A549 (cell line): Measurements from ENCODE around the gene NMNAT2. TPM values are rescaled to one million over a fixed set of nuclear protein-coding genes. Genes with fewer than 3 reads are reported as not detected.

Experiments used
- ATAC-seq, 2 experiments: fragments of 200-7000 bp in 1 of 2; fragments of >200 bp in 1 of 2; cut with Nextera tagmentation in 1 of 2; cut with Tn5 transposase in 1 of 2; 3 replicates each; pipeline versions ENCODE4 v1.8.0 to v1.9.1; 2018 to 2020; ENCODE audit warnings: mild to moderate bottlenecking in 1 of 2, moderate library complexity in 1 of 2
- CTCF ChIA-PET: fragments of 300-600 bp; sonication (Branson Sonifier 250); formaldehyde crosslinking; extraction: SDS; loops from one replicate; lab custom pipeline; 2021; ENCODE audit warnings: antibody characterized with exemption, inconsistent platforms; lab: Yijun Ruan, JAX
- POLR2A ChIA-PET: fragments of 350-600 bp; formaldehyde crosslinking; extraction: SDS; loops from one replicate; lab custom pipeline; 2021; ENCODE audit warnings: antibody characterized with exemption, inconsistent platforms; lab: Yijun Ruan, JAX
- DNase-seq, 2 experiments: peaks; one replicate each; pipeline versions ENCODE4 v3.0.0 to v3.0.0-alpha.2; 2011 to 2016; ENCODE audit warnings: low read depth in 1 of 2, low spot score in 1 of 2
- FAIRE-seq: peaks from 2 replicates; lab custom pipeline; 2011; peaks lifted over from hg19 to GRCh38; lab: Jason Lieb, UNC
- H3K27ac ChIP-seq, 2 experiments: fragments of >200 bp; sonication (Bioruptor Twin); formaldehyde crosslinking; 3 replicates each; pipeline ENCODE4 v1.5.1; 2016 to 2017
- H3K4me1 ChIP-seq: fragments of >200 bp; sonication (Bioruptor Twin); formaldehyde crosslinking; 3 replicates; pipeline ENCODE4 v1.6.1; 2016
- H3K4me2 ChIP-seq: fragments of >200 bp; sonication (Bioruptor Twin); formaldehyde crosslinking; 3 replicates; pipeline ENCODE4 v1.6.1; 2016
- H3K4me3 ChIP-seq: fragments of >200 bp; sonication (Bioruptor Twin); formaldehyde crosslinking; 3 replicates; pipeline ENCODE4 v1.5.1; 2016
- H3K9me3 ChIP-seq: fragments of >200 bp; sonication (Bioruptor Twin); formaldehyde crosslinking; 3 replicates; pipeline ENCODE4 v1.6.1; 2016
- ATOH8 ChIP-seq: fragments of 250-450 bp; sonication (Bioruptor Pico); IDR thresholded peaks from 2 replicates; pipeline ENCODE4 v1.5.0; 2020; ENCODE audit warnings: low read depth, mild to moderate bottlenecking, moderate library complexity
- CEBPB ChIP-seq, 2 experiments: fragments of >200 bp in 1 of 2; sonication (Bioruptor Twin) in 1 of 2; formaldehyde crosslinking in 1 of 2; IDR thresholded peaks; 2 replicates each; pipeline ENCODE4 v1.6.1; 2012 to 2016
- CTCF ChIP-seq: fragments of >200 bp; sonication (Bioruptor Twin); formaldehyde crosslinking; IDR thresholded peaks from 3 replicates; pipeline ENCODE4 v1.5.1; 2016
- E2F6 ChIP-seq: IDR thresholded peaks from 2 replicates; pipeline ENCODE4 v1.6.1; 2012; ENCODE audit warnings: low read depth, borderline replicate concordance
- EHMT2 ChIP-seq: fragments of 200-600 bp; sonication (generic); IDR thresholded peaks from 2 replicates; pipeline ENCODE4 v1.6.1; 2016; ENCODE audit warnings: antibody characterized with exemption, low read depth, mild to moderate bottlenecking, moderate library complexity
- FOSB ChIP-seq: fragments of 250-450 bp; sonication (Bioruptor Pico); IDR thresholded peaks from 2 replicates; pipeline ENCODE4 v1.5.0; 2020; ENCODE audit warnings: mild to moderate bottlenecking, moderate library complexity
- FOSL2 ChIP-seq, 2 experiments: fragments of 450-650 bp in 1 of 2; fragments of >200 bp in 1 of 2; sonication (Bioruptor Twin) in 1 of 2; formaldehyde crosslinking; IDR thresholded peaks; 2 replicates each; pipeline versions ENCODE4 v1.5.0 to v1.6.1; 2016 to 2020; ENCODE audit warnings: mild to moderate bottlenecking in 1 of 2, moderate library complexity in 1 of 2
- HDAC2 ChIP-seq: fragments of 200-600 bp; sonication (generic); IDR thresholded peaks from 2 replicates; pipeline ENCODE4 v1.6.1; 2016
- HES2 ChIP-seq: fragments of >200 bp; sonication (Bioruptor Twin); formaldehyde crosslinking; IDR thresholded peaks from 2 replicates; pipeline ENCODE4 v1.6.1; 2016
- HMGXB4 ChIP-seq: fragments of 250-450 bp; sonication (Bioruptor Pico); IDR thresholded peaks from 2 replicates; pipeline ENCODE4 v1.5.0; 2021; ENCODE audit warnings: mild to moderate bottlenecking, moderate library complexity, borderline replicate concordance
- HOXB13 ChIP-seq: fragments of 250-450 bp; sonication (Bioruptor Pico); IDR thresholded peaks from 2 replicates; pipeline ENCODE4 v1.5.0; 2020; ENCODE audit warnings: low read depth, mild to moderate bottlenecking, moderate library complexity
- HOXB5 ChIP-seq: fragments of 250-450 bp; sonication (Bioruptor Pico); IDR thresholded peaks from 2 replicates; pipeline ENCODE4 v1.5.0; 2020; ENCODE audit warnings: mild to moderate bottlenecking, moderate library complexity
- JUN ChIP-seq, 2 experiments: fragments of >200 bp; sonication (Bioruptor Twin); formaldehyde crosslinking; IDR thresholded peaks; 2 replicates in 1 of 2; 3 replicates in 1 of 2; pipeline ENCODE4 v1.6.1; 2016 to 2017
- KDM5A ChIP-seq: fragments of 200-600 bp; sonication (generic); IDR thresholded peaks from 2 replicates; pipeline ENCODE4 v1.6.1; 2016; ENCODE audit warnings: antibody characterized with exemption, mild to moderate bottlenecking
- NR3C1 ChIP-seq: fragments of >200 bp; sonication (Bioruptor Twin); formaldehyde crosslinking; IDR thresholded peaks from 3 replicates; pipeline ENCODE4 v1.6.1; 2017
- PBX3 ChIP-seq: IDR thresholded peaks from 2 replicates; pipeline ENCODE4 v1.6.1; 2012
- RAD21 ChIP-seq, 2 experiments: fragments of >200 bp in 1 of 2; sonication (Bioruptor Twin) in 1 of 2; formaldehyde crosslinking in 1 of 2; IDR thresholded peaks in 1 of 2; conservative IDR thresholded peaks in 1 of 2; 2 replicates in 1 of 2; 3 replicates in 1 of 2; pipeline ENCODE4 v1.6.1; 2012 to 2018; ENCODE audit warnings: inconsistent platforms in 1 of 2
- RARB ChIP-seq: fragments of 250-450 bp; sonication (Bioruptor Pico); IDR thresholded peaks from 2 replicates; pipeline ENCODE4 v1.8.0; 2021; ENCODE audit warnings: mild to moderate bottlenecking, moderate library complexity
- RFX5 ChIP-seq: fragments of 450-650 bp; IDR thresholded peaks from 2 replicates; pipeline ENCODE4 v1.7.1; 2014; ENCODE audit warnings: antibody characterized with exemption, mild to moderate bottlenecking, moderate library complexity
- RNF2 ChIP-seq: fragments of 200-600 bp; sonication (generic); IDR thresholded peaks from 2 replicates; pipeline ENCODE4 v1.6.1; 2016; ENCODE audit warnings: low read depth, mild to moderate bottlenecking, antibody characterized with exemption, moderate library complexity, borderline replicate concordance
- SMC3 ChIP-seq: fragments of >200 bp; sonication (Bioruptor Twin); formaldehyde crosslinking; IDR thresholded peaks from 3 replicates; pipeline ENCODE4 v1.6.1; 2018; ENCODE audit warnings: inconsistent platforms
- SREBF2 ChIP-seq: fragments of 450-650 bp; IDR thresholded peaks from 2 replicates; pipeline ENCODE4 v1.6.1; 2014; ENCODE audit warnings: mild to moderate bottlenecking, moderate library complexity
- TP53 ChIP-seq: fragments of 250-450 bp; sonication (Bioruptor Pico); IDR thresholded peaks from 2 replicates; pipeline ENCODE4 v1.5.0; 2021; ENCODE audit warnings: mild to moderate bottlenecking, moderate library complexity
- ZNF302 ChIP-seq: fragments of 250-450 bp; sonication (Bioruptor Pico); IDR thresholded peaks from 2 replicates; pipeline ENCODE4 v1.9.0; 2021; ENCODE audit warnings: inconsistent platforms, mild to moderate bottlenecking, moderate library complexity
- WGBS: methylation state at CpG from one replicate; pipeline ENCODE4 v1.1.6; 2017; ENCODE audit errors: missing lambda C conversion rate; 5-methylcytosine and 5-hydroxymethylcytosine counted together
- polyA plus RNA-seq, 4 experiments: library from polyadenylated mRNA; depleted of rRNA in 3 of 4; stranded (reverse); fragments of >200 nt; fragmentation: RNase III in 1 of 4; extraction: RNeasy Plus Mini Kit Qiagen cat#74134 plus additional on column Dnase treatment in 1 of 4; gene quantifications; 2 replicates in 3 of 4; 3 replicates in 1 of 4; pipeline ENCODE4 v1.2.3, GENCODE V29; 2011 to 2017

NMNAT2 gene
- polyA plus RNA-seq, 2 of the 4 experiments (the other 2 are of a cell fraction) = 0.16 to 0.63 TPM

- no peaks in the 10 kb centered on the region for H3K9me3 ChIP-seq
- ATAC-seq = no peak
- no peak for DNase-seq
- no peak for FAIRE-seq
- peaks cover 2% of the 10 kb centered on the region; the same call in 1 of the 3 replicates for H3K4me1 ChIP-seq
- no peak overlapping the region for H3K4me3 ChIP-seq
- ChIA-PET CTCF (no interaction called here), POLR2A (no interaction called here)
- TF ChIP-seq FOSB (CRISPR knock-in tag) = no peak
- WGBS = 32% methylated on average over 2 of the region's 2 CpGs
- no peak overlapping the region for H3K27ac ChIP-seq
- H3K4me2 ChIP-seq = no peak overlapping the region
Observed at GRCh38 chr1:183450093-183450492, 31.9 kb upstream of the NMNAT2 start.

GRCh38 chr1:183449223-183449770 is 31.1 kb upstream of the NMNAT2 start:
- H3K27ac ChIP-seq = no peak overlapping the region
- ATAC-seq = no peak
- H3K4me1 ChIP-seq = peaks cover 5% of the 10 kb centered on the region; the same call in 2 of the 3 replicates
- DNase-seq = no peak
- CTCF ChIA-PET = no interaction called here
- H3K9me3 ChIP-seq = no peaks in the 10 kb centered on the region
- no peak for FAIRE-seq
- H3K4me3 ChIP-seq = no peak overlapping the region
- WGBS = 77% methylated on average over 13 of the region's 13 CpGs
- TF ChIP-seq TP53 (CRISPR knock-in tag) = no peak
- no peak for TF ChIP-seq HMGXB4 (CRISPR knock-in tag)
- no peak for TF ChIP-seq EHMT2
- TF ChIP-seq FOSL2 (IDR thresholded peaks at IDR 0.05) = no peak
- TF ChIP-seq FOSL2 (CRISPR knock-in tag; IDR thresholded peaks at IDR 0.05) = no peak
- TF ChIP-seq E2F6 = no peak
- TF ChIP-seq CEBPB (IDR thresholded peaks at IDR 0.05) = no peak
- TF ChIP-seq FOSB (CRISPR knock-in tag) = no peak
- TF ChIP-seq KDM5A = no peak
- TF ChIP-seq RNF2 = no peak
- no peak for TF ChIP-seq HOXB5 (CRISPR knock-in tag)
- TF ChIP-seq HOXB13 (CRISPR knock-in tag) = no peak
- no peak for TF ChIP-seq SREBF2
- TF ChIP-seq ZNF302 (CRISPR knock-in tag) = no peak
- TF ChIP-seq JUN (IDR thresholded peaks at IDR 0.05) = no peak
- TF ChIP-seq RAD21 (conservative IDR thresholded peaks at IDR 0.05 in 1 of 2, IDR thresholded peaks at IDR 0.05 in 1 of 2) = no peak
- TF ChIP-seq, all 56 proteins: peak for 0
- POLR2A ChIA-PET = no interaction called here
- no peak overlapping the region for H3K4me2 ChIP-seq

GRCh38 chr1:183444243-183444642 is 26.1 kb upstream of the NMNAT2 start:
- FAIRE-seq = no peak
- Histone ChIP-seq H3K27ac (no peak overlapping the region), H3K4me1 (peaks cover 6% of the 10 kb centered on the region; the same call in 1 of the 3 replicates), H3K9me3 (no peaks in the 10 kb centered on the region), H3K4me2 (no peak overlapping the region), H3K4me3 (no peak overlapping the region)
- no peak for ATAC-seq
- CTCF ChIA-PET = no interaction called here
- POLR2A ChIA-PET = no interaction called here
- WGBS = 29% methylated on average over 3 of the region's 3 CpGs
- DNase-seq = no peak
- TF ChIP-seq SMC3 (no peak), KDM5A (no peak), HES2 (no peak), ATOH8 (CRISPR knock-in tag) (no peak), PBX3 (no peak), NR3C1 (no peak), HMGXB4 (CRISPR knock-in tag) (no peak), RFX5 (no peak), SREBF2 (no peak), HDAC2 (no peak), CTCF (no peak), RARB (CRISPR knock-in tag) (no peak)
